ENCODE results near the gene SLC7A1. TPM values are rescaled to one million over a fixed set of nuclear protein-coding genes. Genes with fewer than 3 reads are reported as not detected.

The SLC7A1 gene
- total RNA-seq, 1 donor from 2014 or later = 27.5 TPM

GRCh38 chr13:29511106-29511796, 84.2 kb downstream of the SLC7A1 start:
- DNase-seq (ENCODE audit: low spot score) = no peak

- DNase-seq (ENCODE audit: low spot score) = no peak
Observed at GRCh38 chr13:29510651-29511084, 84.8 kb downstream of the SLC7A1 start.

GRCh38 chr13:29509999-29510589, 85.4 kb downstream of the SLC7A1 start:
- no peak for DNase-seq (ENCODE audit: low spot score)

- no peak for DNase-seq (ENCODE audit: low spot score)
Observed at GRCh38 chr13:29508876-29509252, 86.6 kb downstream of the SLC7A1 start.

- DNase-seq (ENCODE audit: low spot score) = peak; percentile 86
Observed at GRCh38 chr13:29508130-29508875, 87.2 kb downstream of the SLC7A1 start.

- no peak for DNase-seq (ENCODE audit: low spot score)
Observed at GRCh38 chr13:29507356-29507755, 88.1 kb downstream of the SLC7A1 start.

- DNase-seq (ENCODE audit: low spot score) = no peak
Observed at GRCh38 chr13:29505950-29506349, 89.5 kb downstream of the SLC7A1 start.

- no peak for DNase-seq (ENCODE audit: low spot score)
Observed at GRCh38 chr13:29505511-29505910, 90.0 kb downstream of the SLC7A1 start.

- DNase-seq (ENCODE audit: low spot score) = no peak
Observed at GRCh38 chr13:29504691-29505090, 90.8 kb downstream of the SLC7A1 start.

GRCh38 chr13:29503041-29503837, 92.2 kb downstream of the SLC7A1 start:
- no peak for DNase-seq (ENCODE audit: low spot score)

- DNase-seq (ENCODE audit: low spot score) = no peak
Observed at GRCh38 chr13:29502391-29503008, 93.0 kb downstream of the SLC7A1 start.

GRCh38 chr13:29501674-29502073, 93.8 kb downstream of the SLC7A1 start:
- DNase-seq (ENCODE audit: low spot score) = no peak

GRCh38 chr13:29500386-29500785, 95.1 kb downstream of the SLC7A1 start:
- DNase-seq (ENCODE audit: low spot score) = no peak

GRCh38 chr13:29499506-29500165, 95.9 kb downstream of the SLC7A1 start:
- DNase-seq (ENCODE audit: low spot score) = no peak

GRCh38 chr13:29498426-29499040, 97.0 kb downstream of the SLC7A1 start:
- no peak for DNase-seq (ENCODE audit: low spot score)

GRCh38 chr13:29497137-29497654, 98.3 kb downstream of the SLC7A1 start:
- peak; percentile 37 for DNase-seq (ENCODE audit: low spot score)

- DNase-seq (ENCODE audit: low spot score) = no peak
Observed at GRCh38 chr13:29496241-29496712, 99.2 kb downstream of the SLC7A1 start.

GRCh38 chr13:29494520-29494919, 101.0 kb downstream of the SLC7A1 start:
- no peak for DNase-seq (ENCODE audit: low spot score)

- no peak for DNase-seq (ENCODE audit: low spot score)
Observed at GRCh38 chr13:29493796-29494195, 101.7 kb downstream of the SLC7A1 start.

GRCh38 chr13:29491248-29491647, 104.2 kb downstream of the SLC7A1 start:
- DNase-seq (ENCODE audit: low spot score) = no peak
